K562 (cell line): ENCODE data around the gene INSIG1. TPM values are rescaled to one million over a fixed set of nuclear protein-coding genes. Genes with fewer than 3 reads are reported as not detected.

ENCODE experiments used
- FOXM1 ChIP-seq, 2 experiments: fragments of 450-650 bp in 1 of 2; sonication (generic) in 1 of 2; formaldehyde crosslinking in 1 of 2; IDR thresholded peaks; 2 replicates each; pipeline versions ENCODE4 v1.6.1 to v1.9.0; 2017 to 2022; ENCODE audit warnings: low read depth in 2 of 2, mild to moderate bottlenecking in 2 of 2, missing genetic modification reagents in 1 of 2, moderate library complexity in 1 of 2
- GABPB1 ChIP-seq: sonication (generic); formaldehyde crosslinking; IDR thresholded peaks from 2 replicates; pipeline ENCODE4 v1.8.0; 2022; ENCODE audit warnings: mild to moderate bottlenecking, missing genetic modification reagents
- HINFP ChIP-seq: fragments of 450-650 bp; conservative IDR thresholded peaks from 2 replicates; pipeline ENCODE4 v1.6.1; 2016; ENCODE audit warnings: missing genetic modification characterization, low read depth, mild to moderate bottlenecking, control low read depth, missing compliant biosample characterization
- HNRNPH1 ChIP-seq: fragments of 200-400 bp; formaldehyde crosslinking; optimal IDR thresholded peaks from 2 replicates; pipeline ENCODE3; 2017; ENCODE audit warnings: low read depth, mild to moderate bottlenecking, low read length, moderate library complexity
- JUNB ChIP-seq: fragments of 450-650 bp; formaldehyde crosslinking; conservative IDR thresholded peaks from 2 replicates; pipeline ENCODE4 v1.4.0; 2020; ENCODE audit warnings: mild to moderate bottlenecking
- KLF10 ChIP-seq: fragments of 250-450 bp; sonication (Bioruptor Pico); IDR thresholded peaks from 2 replicates; pipeline ENCODE4 v1.6.1; 2021; ENCODE audit warnings: matching md5 sums
- PHB ChIP-seq: fragments of 250-450 bp; sonication (Bioruptor Pico); IDR thresholded peaks from 2 replicates; pipeline ENCODE4 v1.5.0; 2021
- PHB2 ChIP-seq: fragments of 450-650 bp; IDR thresholded peaks from 2 replicates; pipeline ENCODE4 v1.6.1; 2017; ENCODE audit warnings: low read depth
- SRSF7 ChIP-seq: fragments of 200-400 bp; formaldehyde crosslinking; optimal IDR thresholded peaks from 2 replicates; pipeline ENCODE3; 2017; ENCODE audit warnings: mild to moderate bottlenecking, low read depth, low read length
- STAT6 ChIP-seq: sonication (generic); formaldehyde crosslinking; IDR thresholded peaks from 2 replicates; pipeline ENCODE4 v1.8.1; 2023; ENCODE audit warnings: mild to moderate bottlenecking, missing genetic modification reagents
- ZNF277 ChIP-seq: fragments of 250-450 bp; sonication (Bioruptor Pico); IDR thresholded peaks from 2 replicates; pipeline ENCODE4 v1.8.0; 2022; ENCODE audit warnings: inconsistent platforms, mild to moderate bottlenecking, moderate library complexity, borderline replicate concordance
- ZNF407 ChIP-seq: fragments of 450-650 bp; IDR thresholded peaks from 2 replicates; pipeline ENCODE4 v1.6.1; 2016; ENCODE audit warnings: low read depth
- polyA plus RNA-seq, 8 experiments: library from polyadenylated mRNA; depleted of rRNA in 4 of 8; stranded (reverse) in 5 of 8; unstranded in 3 of 8; fragments of >200 nt; fragmentation: Nextera tagmentation in 2 of 8; fragmentation: Illumina TruSeq in 1 of 8; extraction: Ambion mirVana in 2 of 8; extraction: Trizol in 1 of 8; gene quantifications; 2 replicates each; pipeline versions ENCODE4 v1.2.1 to v1.2.3, GENCODE V29; 2011 to 2014; ENCODE audit warnings: inconsistent platforms in 1 of 8, missing spikeins in 1 of 8
- total RNA-seq, 7 experiments: library from RNA; depleted of rRNA in 6 of 7; stranded (reverse); fragments of >200 nt in 6 of 7; fragmentation: Illumina TruSeq in 2 of 7; extraction: Trizol in 2 of 7; gene quantifications; 2 replicates each; pipeline versions ENCODE4 v1.2.1 to v1.2.3, GENCODE V29; 2011 to 2021; ENCODE audit warnings: low replicate concordance in 1 of 7

INSIG1 gene
- total and polyA plus RNA-seq, 9 of the 15 experiments (the other 6 are each of a cell fraction or from before 2014, with no cell fraction given), result 57.1 to 787 (median 238) TPM

- TF ChIP-seq ZNF277 (CRISPR knock-in tag) (no peak), PHB (CRISPR knock-in tag) (no peak), STAT6 (CRISPR knock-in tag) (no peak; the same call in 1 of the 2 replicates), GABPB1 (peak; percentile 37; the same call in 1 of the 2 replicates), HINFP (peak; percentile 72), SRSF7 (no peak), JUNB (no peak), HNRNPH1 (no peak), KLF10 (CRISPR knock-in tag) (no peak), ZNF407 (no peak), FOXM1 (IDR thresholded peaks at IDR 0.05; ENCODE audit: low read depth) (peak; percentile 100), FOXM1 (CRISPR knock-in tag; IDR thresholded peaks at IDR 0.05; ENCODE audit: low read depth) (no peak), PHB2 (peak; percentile 99)
Measured at GRCh38 chr7:155324012-155324917, 26.6 kb downstream of the INSIG1 start (continued).
